Activated CD8-positive, alpha-beta memory T cell treated with anti-CD3 and anti-CD28 coated beads for 48 hours (primary cell): ENCODE data around the gene PRSS53.
"Not testable (repeated sequence)": the region's sequence is repeated elsewhere in the genome, so short reads cannot be mapped to it uniquely, and the experiment has no call there.

Experiments used
- DNase-seq, 3 experiments: peaks; one replicate each; pipeline ENCODE4 v3.0.0-alpha.2; 2020; ENCODE audit warnings: low read depth in 2 of 3, low spot score in 2 of 3

PRSS53 gene

GRCh38 chr16:31118223-31119155 is 29.7 kb upstream of the PRSS53 start:
- no peak for DNase-seq

- DNase-seq: peak; percentile 89 to 92 (median 91)
These were observed 28.9 kb upstream of the PRSS53 start, which contains the start of gene KAT8 for GRCh38 chr16:31117384-31118222. KAT8 (plus strand) TSS chr16:31117664; CDS start chr16:31117682, 18 bp downstream.

- no peak for DNase-seq
These were observed 25.7 kb upstream of the PRSS53 start for GRCh38 chr16:31114468-31114867.

- no peak for DNase-seq
These were observed 24.7 kb upstream of the PRSS53 start for GRCh38 chr16:31113121-31114120.

- no peak for DNase-seq
These were observed 24.0 kb upstream of the PRSS53 start for GRCh38 chr16:31112711-31113110.

GRCh38 chr16:31111881-31112466 is 23.2 kb upstream of the PRSS53 start:
- DNase-seq: no peak

- DNase-seq: no peak
These were observed 21.6 kb upstream of the PRSS53 start for GRCh38 chr16:31110106-31111034.

GRCh38 chr16:31109622-31110021 is 20.9 kb upstream of the PRSS53 start:
- DNase-seq: no peak

GRCh38 chr16:31108794-31109558 is 20.2 kb upstream of the PRSS53 start:
- no peak for DNase-seq

GRCh38 chr16:31108035-31108793 is 19.5 kb upstream of the PRSS53 start, which contains the start of gene BCKDK:
BCKDK (plus strand) TSS chr16:31108386; CDS start chr16:31109224, 838 bp downstream.
- DNase-seq: peak; percentile 54 to 73 (median 65)

- no peak for DNase-seq
These were observed 18.7 kb upstream of the PRSS53 start for GRCh38 chr16:31107465-31107867.

- no peak for DNase-seq
These were observed 18.0 kb upstream of the PRSS53 start for GRCh38 chr16:31106509-31107464.

GRCh38 chr16:31105677-31106213 is 17.0 kb upstream of the PRSS53 start:
- peak; percentile 75 to 95 (median 90) for DNase-seq

GRCh38 chr16:31100876-31101641 is 12.3 kb upstream of the PRSS53 start:
- DNase-seq: not testable (repeated sequence)
